GM12864 (cell line): ENCODE data around the gene TSPAN32.

Source experiments
- DNase-seq: peaks from one replicate; pipeline ENCODE4 v3.0.0-alpha.2; 2011; ENCODE audit warnings: low read depth
- H3K4me3 ChIP-seq: 2 replicates; pipeline ENCODE4 v1.5.1; 2011; ENCODE audit warnings: mild to moderate bottlenecking, low read depth, low read length, control low read depth
- TF ChIP-seq, protein P1 (sequence below): IDR thresholded peaks from 2 replicates; pipeline ENCODE4 v1.5.1; 2011; ENCODE audit warnings: low read depth, mild to moderate bottlenecking, moderate library complexity, low read length, control low read depth, inconsistent platforms; ENCODE audit errors: missing control alignments

The TSPAN32 gene

DNA sequence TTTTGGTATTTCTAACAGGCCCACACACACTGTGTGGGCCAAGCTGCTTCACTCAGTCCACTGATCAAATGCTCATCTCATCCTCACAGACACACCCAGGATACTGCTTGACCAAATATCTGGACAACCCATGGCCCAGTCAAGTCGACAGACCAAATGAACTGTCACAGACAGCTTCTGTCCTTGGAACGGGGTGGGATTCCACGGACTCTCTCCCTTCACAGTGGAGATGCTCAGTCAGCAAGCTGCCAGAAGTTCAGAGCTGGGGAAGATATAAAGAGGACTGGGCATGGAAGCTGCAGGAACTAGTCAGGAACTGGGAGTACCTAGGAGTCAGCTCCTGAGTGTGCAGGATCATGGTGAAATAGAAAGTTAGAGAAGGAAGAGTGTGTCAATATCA, 40.7 kb downstream of the TSPAN32 start:
- TF ChIP-seq, protein P1, sequence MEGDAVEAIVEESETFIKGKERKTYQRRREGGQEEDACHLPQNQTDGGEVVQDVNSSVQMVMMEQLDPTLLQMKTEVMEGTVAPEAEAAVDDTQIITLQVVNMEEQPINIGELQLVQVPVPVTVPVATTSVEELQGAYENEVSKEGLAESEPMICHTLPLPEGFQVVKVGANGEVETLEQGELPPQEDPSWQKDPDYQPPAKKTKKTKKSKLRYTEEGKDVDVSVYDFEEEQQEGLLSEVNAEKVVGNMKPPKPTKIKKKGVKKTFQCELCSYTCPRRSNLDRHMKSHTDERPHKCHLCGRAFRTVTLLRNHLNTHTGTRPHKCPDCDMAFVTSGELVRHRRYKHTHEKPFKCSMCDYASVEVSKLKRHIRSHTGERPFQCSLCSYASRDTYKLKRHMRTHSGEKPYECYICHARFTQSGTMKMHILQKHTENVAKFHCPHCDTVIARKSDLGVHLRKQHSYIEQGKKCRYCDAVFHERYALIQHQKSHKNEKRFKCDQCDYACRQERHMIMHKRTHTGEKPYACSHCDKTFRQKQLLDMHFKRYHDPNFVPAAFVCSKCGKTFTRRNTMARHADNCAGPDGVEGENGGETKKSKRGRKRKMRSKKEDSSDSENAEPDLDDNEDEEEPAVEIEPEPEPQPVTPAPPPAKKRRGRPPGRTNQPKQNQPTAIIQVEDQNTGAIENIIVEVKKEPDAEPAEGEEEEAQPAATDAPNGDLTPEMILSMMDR = no peak
- H3K4me3 ChIP-seq = no peak overlapping the region
- no peak for DNase-seq

DNA sequence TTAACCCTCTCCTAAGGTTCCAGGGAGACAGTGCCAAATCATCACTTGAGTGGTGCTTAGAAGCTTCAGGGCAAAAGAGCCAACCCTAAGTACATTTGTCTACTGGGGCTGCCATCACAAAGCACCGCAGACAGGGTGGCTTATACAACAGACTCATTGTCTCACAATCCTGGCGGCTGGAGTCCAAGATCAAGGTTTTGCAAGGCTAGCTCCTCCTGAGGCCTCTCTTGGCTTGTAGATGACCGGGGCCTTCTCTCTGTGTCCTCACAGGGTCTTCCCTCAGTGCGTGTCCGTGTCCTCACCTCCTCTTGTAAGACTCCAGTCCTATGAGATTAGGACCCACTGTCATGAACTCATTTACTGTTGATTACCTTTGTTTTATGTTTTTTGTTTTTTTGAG, 41.2 kb downstream of the TSPAN32 start:
- DNase-seq = no peak
- TF ChIP-seq, protein P1 = no peak

DNA sequence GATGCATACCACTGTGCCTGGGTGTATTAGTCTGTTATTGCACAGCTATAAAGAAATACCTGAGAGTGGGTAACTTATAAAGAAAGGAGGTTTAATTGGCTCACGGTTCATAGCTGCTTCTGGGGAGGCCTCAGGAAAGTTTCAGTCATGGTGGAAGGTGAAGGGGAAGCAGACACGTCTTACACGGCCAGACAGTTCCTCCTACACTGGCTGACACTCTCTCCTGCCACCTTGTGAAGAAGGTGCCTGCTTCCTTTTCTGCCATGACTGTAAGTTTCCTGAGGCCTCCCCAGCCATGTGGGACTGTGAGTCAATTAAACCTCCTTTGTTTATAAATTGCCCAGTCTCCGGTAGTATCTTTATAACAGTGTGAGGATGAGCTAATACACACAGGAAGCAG, 41.7 kb downstream of the TSPAN32 start:
- TF ChIP-seq, protein P1 = no peak
- no peak for DNase-seq
- no peak overlapping the region for H3K4me3 ChIP-seq

More for the DNA sequence above, 41.2 kb downstream of the TSPAN32 start:
- no peak overlapping the region for H3K4me3 ChIP-seq

DNA sequence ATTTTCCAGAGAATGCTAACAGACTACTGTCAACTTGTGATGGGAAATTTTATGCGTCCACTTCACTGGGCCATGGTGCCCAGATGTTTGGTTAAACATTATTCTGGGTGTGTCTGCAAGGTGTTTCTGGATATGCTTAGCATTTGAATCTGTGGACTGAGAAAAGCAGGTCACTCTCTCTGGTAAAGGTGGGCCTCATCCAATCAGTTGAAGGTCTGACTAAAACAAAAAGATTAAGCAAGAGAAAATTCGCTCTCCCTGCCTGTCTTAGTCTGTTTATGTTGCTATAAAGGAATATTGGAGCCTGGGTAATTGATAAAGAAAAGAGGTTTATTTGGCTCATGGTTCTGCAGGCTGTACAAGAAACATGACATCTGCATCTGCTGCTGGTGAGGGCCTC, 43.2 kb downstream of the TSPAN32 start:
- no peak overlapping the region for H3K4me3 ChIP-seq
- no peak for DNase-seq
- TF ChIP-seq, protein P1 = no peak

DNA sequence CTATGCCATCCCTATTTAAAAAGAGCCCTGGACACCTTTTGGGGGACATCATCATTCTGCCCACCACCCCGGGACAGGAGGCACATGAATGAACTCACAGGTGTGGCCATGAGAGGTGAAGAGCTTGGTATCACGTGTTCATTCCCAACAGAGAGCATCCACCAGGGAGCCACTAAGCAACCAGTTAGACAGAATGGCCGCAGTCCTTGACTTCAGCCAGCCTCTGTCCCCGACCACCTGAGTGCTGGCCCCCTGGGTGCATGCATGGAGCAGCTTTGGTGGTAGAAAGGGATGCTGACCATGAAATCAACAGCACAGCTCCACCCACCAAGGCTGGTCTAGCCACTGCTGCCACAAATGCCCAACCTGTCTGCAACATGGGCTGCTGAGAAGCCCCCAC, 44.2 kb downstream of the TSPAN32 start:
- H3K4me3 ChIP-seq = no peak overlapping the region
- TF ChIP-seq, protein P1 = no peak
- DNase-seq = no peak

DNA sequence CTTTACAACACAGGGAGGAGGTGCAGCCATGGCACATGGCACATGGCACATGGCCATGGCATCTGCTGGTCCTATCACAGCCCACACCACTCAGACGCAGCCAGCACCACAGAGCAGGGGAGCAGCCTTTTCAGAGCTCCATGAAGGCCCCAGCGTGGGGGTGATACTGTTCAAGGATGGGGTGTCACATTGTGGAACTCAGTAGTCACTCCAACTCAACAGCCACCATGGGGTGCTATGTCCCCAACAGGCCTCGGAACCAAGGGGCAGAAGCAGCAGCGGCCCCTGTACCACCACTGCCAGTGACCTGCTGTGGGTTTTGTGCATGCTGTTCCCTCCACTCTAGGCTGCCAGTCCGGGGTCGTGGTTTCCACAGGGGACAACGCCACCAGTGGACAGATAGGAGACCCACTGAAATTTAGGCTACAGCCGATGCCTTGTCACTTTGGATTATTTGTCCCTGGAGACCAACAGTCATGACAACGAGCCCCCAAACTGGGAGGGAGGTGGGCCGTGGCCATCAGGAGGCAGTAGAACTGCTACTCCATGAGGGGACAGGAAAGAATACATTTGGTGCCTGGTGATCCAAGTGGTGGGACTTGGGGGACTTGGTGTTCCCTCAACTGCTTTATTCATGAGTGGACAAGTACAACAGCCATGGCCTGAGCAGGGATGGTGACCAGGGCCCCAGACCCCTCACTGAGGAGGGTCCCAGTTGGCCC, 44.9 kb downstream of the TSPAN32 start:
- TF ChIP-seq, protein P1 = no peak
- DNase-seq = no peak
- H3K4me3 ChIP-seq = no peak overlapping the region

DNA sequence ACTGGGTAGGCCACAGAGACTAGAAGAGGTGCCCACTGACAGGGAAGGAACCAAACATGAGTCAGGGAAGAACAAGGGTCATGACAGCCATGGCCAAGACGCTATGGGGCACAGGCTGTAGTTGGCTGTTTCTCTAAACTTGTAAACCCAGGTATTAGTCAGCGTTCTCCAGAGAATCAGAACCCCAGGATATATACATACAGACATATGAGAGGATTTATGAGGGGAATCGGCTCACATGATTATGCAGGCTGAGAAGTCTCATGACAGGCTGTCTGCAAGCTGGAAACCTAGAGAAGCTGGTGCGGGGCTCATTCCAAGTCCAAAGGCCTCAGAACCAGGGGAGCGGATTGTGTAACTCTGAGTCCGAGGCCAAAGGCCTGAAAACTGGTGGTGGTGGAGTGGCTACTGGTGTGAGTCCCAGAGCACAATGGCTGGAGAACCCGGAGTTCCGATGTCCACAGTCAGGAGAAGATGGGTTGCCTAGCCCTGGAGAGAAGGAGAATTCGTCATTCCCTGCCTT, 45.6 kb downstream of the TSPAN32 start:
- TF ChIP-seq, protein P1 = no peak
- DNase-seq = no peak
- H3K4me3 ChIP-seq = no peak overlapping the region
